HEK293T (cell line): ENCODE measurements around the gene LIPG.

Experiments
- CTCF ChIA-PET: fragments of 350-600 bp; formaldehyde crosslinking; extraction: SDS; loops from one replicate; lab custom pipeline; 2021; ENCODE audit warnings: antibody characterized with exemption, inconsistent platforms; lab: Yijun Ruan, JAX
- POLR2A ChIA-PET: fragments of 350-600 bp; formaldehyde crosslinking; extraction: SDS; loops from one replicate; lab custom pipeline; 2020; ENCODE audit warnings: antibody characterized with exemption, inconsistent platforms; lab: Yijun Ruan, JAX
- DNase-seq: peaks from one replicate; pipeline ENCODE4 v3.0.0; 2012; ENCODE audit warnings: mixed read lengths; ENCODE audit errors: extremely low spot score
- ARNT ChIP-seq: fragments of 450-650 bp; IDR thresholded peaks from 2 replicates; pipeline ENCODE4 v1.6.1; 2017; ENCODE audit warnings: mild to moderate bottlenecking
- BHLHE40 ChIP-seq: fragments of 450-650 bp; IDR thresholded peaks from 2 replicates; pipeline ENCODE4 v1.6.1; 2016; ENCODE audit warnings: mild to moderate bottlenecking, moderate library complexity, borderline replicate concordance
- CTBP1 ChIP-seq: fragments of 450-650 bp; IDR thresholded peaks from 2 replicates; pipeline ENCODE4 v1.6.1; 2016; ENCODE audit warnings: borderline replicate concordance
- ELF4 ChIP-seq: fragments of 450-650 bp; IDR thresholded peaks from 2 replicates; pipeline ENCODE4 v1.6.1; 2017; ENCODE audit warnings: antibody characterized with exemption
- FOXA1 ChIP-seq: fragments of 450-650 bp; IDR thresholded peaks from 2 replicates; pipeline ENCODE4 v1.6.1; 2016; ENCODE audit warnings: mild to moderate bottlenecking
- FOXK2 ChIP-seq: fragments of 450-650 bp; IDR thresholded peaks from 2 replicates; pipeline ENCODE4 v1.6.1; 2016; ENCODE audit warnings: mild to moderate bottlenecking
- FOXM1 ChIP-seq: fragments of 450-650 bp; IDR thresholded peaks from 2 replicates; pipeline ENCODE4 v1.6.1; 2017; ENCODE audit warnings: mild to moderate bottlenecking, borderline replicate concordance
- HDGF ChIP-seq: fragments of 450-650 bp; IDR thresholded peaks from 2 replicates; pipeline ENCODE4 v1.6.1; 2017; ENCODE audit warnings: antibody characterized with exemption, borderline replicate concordance
- L3MBTL2 ChIP-seq: fragments of 450-650 bp; conservative IDR thresholded peaks from 2 replicates; pipeline ENCODE4 v1.6.1; 2016; ENCODE audit warnings: mild to moderate bottlenecking
- LEF1 ChIP-seq: fragments of 450-650 bp; IDR thresholded peaks from 2 replicates; pipeline ENCODE4 v1.6.1; 2017; ENCODE audit warnings: mild to moderate bottlenecking, borderline replicate concordance
- NFRKB ChIP-seq: fragments of 450-650 bp; IDR thresholded peaks from 2 replicates; pipeline ENCODE4 v1.6.1; 2016; ENCODE audit warnings: mild to moderate bottlenecking, moderate library complexity
- PKNOX1 ChIP-seq: fragments of 450-650 bp; IDR thresholded peaks from 2 replicates; pipeline ENCODE4 v1.6.1; 2016
- SP1 ChIP-seq: fragments of 450-650 bp; IDR thresholded peaks from 2 replicates; pipeline ENCODE4 v1.6.1; 2017
- SUZ12 ChIP-seq: fragments of 450-650 bp; IDR thresholded peaks from 2 replicates; pipeline ENCODE4 v1.6.1; 2016; ENCODE audit warnings: mild to moderate bottlenecking
- TARDBP ChIP-seq: fragments of 450-650 bp; IDR thresholded peaks from 2 replicates; pipeline ENCODE4 v1.6.1; 2016
- ZNF384 ChIP-seq: fragments of 450-650 bp; IDR thresholded peaks from 2 replicates; pipeline ENCODE4 v1.6.1; 2016

LIPG gene

GRCh38 chr18:49618742-49619681 is 57.2 kb downstream of the LIPG start:
- ChIA-PET POLR2A (no interaction called here), CTCF (interaction anchor here (0.6 kb wide), 1 partner anchor 98 kb away, joined by 4 read pairs; no protein-coding TSS in a partner anchor)
- DNase-seq = no peak
- TF ChIP-seq SP1 = no peak

DNA sequence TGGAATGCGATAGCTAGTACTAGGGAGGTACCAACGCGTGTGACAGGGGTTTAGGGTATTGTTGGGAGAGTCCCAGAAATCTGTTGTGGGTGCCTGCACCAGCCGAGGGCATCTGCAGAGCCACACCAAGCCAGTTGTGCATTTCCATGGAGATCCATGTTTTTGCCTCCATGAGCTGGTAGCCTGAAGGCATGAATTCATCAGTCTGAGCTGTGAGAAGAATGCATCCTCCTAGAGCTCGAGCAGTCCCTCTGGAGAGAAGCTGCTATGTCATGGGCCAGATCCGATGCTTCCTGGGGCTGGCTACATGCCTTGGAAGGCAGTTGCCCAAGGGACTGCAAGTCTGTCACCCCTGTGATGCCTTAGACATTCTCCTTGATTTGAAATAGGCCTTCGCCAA is 57.9 kb downstream of the LIPG start:
- CTCF ChIA-PET = interaction anchor here (0.6 kb wide), 1 partner anchor 99 kb away, joined by 4 read pairs; no protein-coding TSS in a partner anchor
- TF ChIP-seq L3MBTL2 (no peak), ARNT (no peak), HDGF (no peak), FOXA1 (no peak), CTBP1 (no peak), TARDBP (no peak), SP1 (no peak), FOXK2 (no peak), BHLHE40 (no peak), ELF4 (no peak), NFRKB (no peak), ZNF384 (no peak), LEF1 (no peak), SUZ12 (no peak)
- POLR2A ChIA-PET = no interaction called here
- DNase-seq = no peak

DNA sequence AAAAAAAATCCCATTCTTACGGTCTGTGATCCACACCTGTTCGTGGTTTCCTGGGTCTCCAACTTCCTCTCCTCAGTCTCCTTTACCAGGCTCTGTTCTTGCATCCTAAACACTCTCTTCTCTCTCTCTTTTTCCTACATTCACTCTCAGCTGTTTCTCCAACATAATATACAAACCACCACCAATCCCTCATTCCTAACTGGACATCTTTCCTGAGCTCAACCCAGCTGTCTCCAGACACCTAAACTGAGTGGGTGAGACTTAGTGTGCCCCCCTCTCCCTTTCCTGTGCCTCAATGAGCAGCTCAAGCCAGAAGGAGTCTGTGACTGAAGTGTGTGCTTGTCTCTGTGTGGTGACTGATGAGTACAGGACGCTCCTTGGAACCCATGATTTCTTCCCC is 59.4 kb downstream of the LIPG start:
- CTCF ChIA-PET = interaction anchor here (0.8 kb wide), 1 partner anchor 10 kb away, joined by 3 read pairs; no protein-coding TSS in a partner anchor
- no peak for DNase-seq
- TF ChIP-seq FOXA1 (no peak), L3MBTL2 (no peak), SUZ12 (no peak), ELF4 (no peak)
- POLR2A ChIA-PET = no interaction called here

DNA sequence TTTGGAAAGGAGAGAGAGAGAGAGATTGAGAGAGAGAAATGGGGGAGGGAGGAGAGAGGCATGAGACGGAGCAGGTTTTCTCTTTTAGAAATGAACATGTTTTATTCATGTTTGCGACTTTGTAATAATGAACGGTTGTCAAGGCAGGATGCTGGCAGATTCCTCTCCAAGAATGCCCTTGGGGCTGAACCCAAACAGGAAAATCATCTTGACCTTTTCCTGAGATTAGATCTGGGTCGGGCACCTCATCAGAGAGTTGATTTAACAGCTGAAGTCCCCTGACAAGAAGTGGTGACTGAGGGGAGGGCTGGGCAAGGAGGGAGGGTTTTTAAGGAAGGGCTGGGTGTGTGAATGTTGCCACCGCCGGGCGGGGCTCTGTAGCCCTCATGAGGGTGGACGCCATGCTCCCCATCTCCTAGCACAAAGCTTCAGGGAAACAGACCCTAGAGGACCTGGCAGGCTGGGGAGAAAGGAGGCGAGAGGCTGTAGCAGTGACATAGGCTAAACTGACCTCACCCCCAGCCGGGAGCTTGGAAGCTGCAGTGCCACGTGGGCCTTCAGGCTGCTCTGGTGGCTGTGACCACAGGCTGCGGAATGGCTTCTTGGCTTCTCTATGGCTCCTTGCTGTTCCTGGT is 60.0 kb downstream of the LIPG start:
- TF ChIP-seq L3MBTL2 (no peak), TARDBP (no peak), FOXM1 (no peak)
- CTCF ChIA-PET = interaction anchor here (0.6 to 0.8 kb wide), 2 partner anchors 10 to 200 kb away, joined by 3 to 8 read pairs; no protein-coding TSS in a partner anchor
- no peak for DNase-seq
- POLR2A ChIA-PET = no interaction called here

GRCh38 chr18:49623571-49623970 is 61.7 kb downstream of the LIPG start:
- TF ChIP-seq BHLHE40 (no peak), FOXA1 (no peak), SP1 (no peak), FOXM1 (no peak), LEF1 (no peak), ZNF384 (no peak), ARNT (no peak), CTBP1 (no peak), HDGF (no peak), L3MBTL2 (no peak), TARDBP (no peak), ELF4 (no peak), PKNOX1 (no peak), SUZ12 (no peak), NFRKB (no peak)
- ChIA-PET CTCF (no interaction called here), POLR2A (no interaction called here)
- DNase-seq = no peak

GRCh38 chr18:49625021-49625691 is 63.3 kb downstream of the LIPG start:
- POLR2A ChIA-PET = interaction anchor here (0.6 kb wide), 1 partner anchor 30 kb away, joined by 3 read pairs; no protein-coding TSS in a partner anchor
- CTCF ChIA-PET = no interaction called here
- TF ChIP-seq PKNOX1 = no peak
- TF ChIP-seq HDGF = no peak
- TF ChIP-seq FOXK2 = no peak
- TF ChIP-seq CTBP1 = no peak
- TF ChIP-seq BHLHE40 = no peak
- TF ChIP-seq L3MBTL2 = no peak
- no peak for TF ChIP-seq SP1
- no peak for TF ChIP-seq FOXM1
- no peak for DNase-seq
